ENCODE results near the gene ACSL3. TPM values are rescaled to one million over a fixed set of nuclear protein-coding genes. Genes with fewer than 3 reads are reported as not detected.

The ACSL3 gene
- total and polyA plus RNA-seq, 3 donors from 2014 or later, result 66.7 to 96.6 (median 87.4) TPM

DNA sequence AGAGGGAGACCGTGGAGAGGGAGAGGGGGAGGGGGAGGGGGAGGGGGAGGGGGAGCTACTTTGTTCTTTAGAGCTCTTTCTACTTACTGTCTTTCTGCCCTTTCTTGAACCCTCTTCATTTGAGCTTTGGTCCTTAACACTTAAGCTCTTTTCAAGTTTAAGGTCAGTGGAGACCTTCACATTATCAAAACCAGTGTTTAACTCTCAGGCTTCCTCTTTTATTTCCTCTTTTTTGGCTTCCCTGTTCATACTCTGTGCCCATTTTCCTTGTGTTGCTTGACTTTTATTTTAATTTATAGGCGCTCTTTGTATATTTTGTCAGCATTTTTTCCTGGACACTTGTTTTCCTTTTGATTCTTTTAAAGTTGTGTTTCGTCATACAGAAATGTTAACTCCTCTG, 37.1 kb downstream of the ACSL3 start:
- H3K27ac ChIP-seq, result no peak overlapping the region
- no peaks in the 10 kb centered on the region for H3K4me1 ChIP-seq
- TF ChIP-seq POLR2A (IDR thresholded peaks at IDR 0.05), result no peak
- TF ChIP-seq, protein P1, sequence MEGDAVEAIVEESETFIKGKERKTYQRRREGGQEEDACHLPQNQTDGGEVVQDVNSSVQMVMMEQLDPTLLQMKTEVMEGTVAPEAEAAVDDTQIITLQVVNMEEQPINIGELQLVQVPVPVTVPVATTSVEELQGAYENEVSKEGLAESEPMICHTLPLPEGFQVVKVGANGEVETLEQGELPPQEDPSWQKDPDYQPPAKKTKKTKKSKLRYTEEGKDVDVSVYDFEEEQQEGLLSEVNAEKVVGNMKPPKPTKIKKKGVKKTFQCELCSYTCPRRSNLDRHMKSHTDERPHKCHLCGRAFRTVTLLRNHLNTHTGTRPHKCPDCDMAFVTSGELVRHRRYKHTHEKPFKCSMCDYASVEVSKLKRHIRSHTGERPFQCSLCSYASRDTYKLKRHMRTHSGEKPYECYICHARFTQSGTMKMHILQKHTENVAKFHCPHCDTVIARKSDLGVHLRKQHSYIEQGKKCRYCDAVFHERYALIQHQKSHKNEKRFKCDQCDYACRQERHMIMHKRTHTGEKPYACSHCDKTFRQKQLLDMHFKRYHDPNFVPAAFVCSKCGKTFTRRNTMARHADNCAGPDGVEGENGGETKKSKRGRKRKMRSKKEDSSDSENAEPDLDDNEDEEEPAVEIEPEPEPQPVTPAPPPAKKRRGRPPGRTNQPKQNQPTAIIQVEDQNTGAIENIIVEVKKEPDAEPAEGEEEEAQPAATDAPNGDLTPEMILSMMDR (IDR thresholded peaks at IDR 0.05), result no peak
- no peak overlapping the region for H3K4me3 ChIP-seq
- no peaks in the 10 kb centered on the region for H3K36me3 ChIP-seq (ENCODE audit: low read depth, missing control alignments)
- H3K9me3 ChIP-seq, result no peaks in the 10 kb centered on the region
- WGBS, 2 donors, result 83 to 85% methylated on average over 2 of the region's 3 CpGs
- intact Hi-C loops (cut with DNase I; ENCODE audit: low total_unique reads), result no loop called here
- no peaks in the 10 kb centered on the region for H3K27me3 ChIP-seq
- DNase-seq, result no peak

DNA sequence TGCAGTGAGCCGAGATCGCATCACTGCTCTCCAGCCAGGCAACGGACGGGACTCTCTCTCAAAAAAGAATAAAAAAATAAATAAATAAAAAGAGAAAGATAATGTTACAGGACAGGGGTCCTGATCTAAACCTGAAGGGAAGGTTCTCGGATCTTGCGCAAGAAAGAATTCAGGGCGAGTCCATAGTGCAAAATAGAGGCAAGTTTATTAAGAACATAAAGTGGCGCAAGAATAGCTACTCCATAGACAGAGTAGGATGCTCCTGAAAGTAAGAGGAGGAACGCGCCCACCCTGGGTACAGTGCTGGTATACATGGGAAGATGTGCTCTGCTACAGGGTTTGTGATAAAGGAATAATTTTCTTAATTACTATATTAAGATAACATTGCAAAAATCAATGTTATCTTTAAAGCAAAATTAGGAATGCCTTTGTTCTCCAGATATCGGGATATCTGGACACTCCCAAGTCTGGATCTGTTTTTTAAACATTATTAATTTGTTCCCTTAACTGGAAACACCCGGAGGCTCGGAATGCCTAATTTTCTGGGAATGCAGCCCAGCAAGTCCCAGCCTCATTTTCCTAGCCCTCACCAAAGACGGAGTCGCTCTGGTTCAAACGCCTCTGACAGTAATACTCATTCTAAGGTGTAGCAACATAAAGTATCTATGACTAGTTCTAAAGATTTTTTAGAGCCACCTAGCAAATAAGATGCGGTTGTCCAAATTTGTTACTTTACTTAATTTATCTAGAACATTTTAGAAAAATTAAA, 38.8 kb downstream of the ACSL3 start:
- intact Hi-C loops (cut with DNase I; ENCODE audit: low total_unique reads), result no loop called here
- no peaks in the 10 kb centered on the region for H3K36me3 ChIP-seq (ENCODE audit: low read depth, missing control alignments)
- no peaks in the 10 kb centered on the region for H3K27me3 ChIP-seq
- H3K4me1 ChIP-seq, result no peaks in the 10 kb centered on the region
- WGBS, 2 donors, result 75 to 76% methylated on average over 17 of the region's 17 CpGs
- TF ChIP-seq POLR2A (IDR thresholded peaks at IDR 0.05), result no peak
- TF ChIP-seq, protein P1 (IDR thresholded peaks at IDR 0.05), result no peak
- H3K27ac ChIP-seq, result no peak overlapping the region
- no peak overlapping the region for H3K4me3 ChIP-seq
- no peaks in the 10 kb centered on the region for H3K9me3 ChIP-seq
- DNase-seq, result no peak

DNA sequence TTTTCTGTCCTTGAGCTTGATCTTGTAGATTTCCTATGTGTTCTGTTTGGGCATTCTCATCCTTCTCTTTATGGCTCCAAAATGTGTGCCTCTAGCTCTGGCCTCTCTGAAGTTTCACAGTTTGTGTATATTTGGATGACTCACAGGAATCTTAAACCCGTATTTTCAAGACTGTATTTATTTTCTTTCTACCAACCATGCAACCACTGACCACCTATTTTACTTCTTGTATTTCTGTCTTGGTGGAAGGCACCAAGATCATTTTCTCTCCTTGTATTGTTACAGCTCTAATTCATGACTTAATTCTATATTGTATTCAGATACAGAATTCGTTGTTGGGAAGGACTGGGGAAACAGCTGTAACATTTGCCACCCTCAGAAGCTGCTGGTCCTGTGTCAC, 39.5 kb downstream of the ACSL3 start:
- TF ChIP-seq, protein P1 (IDR thresholded peaks at IDR 0.05), result no peak
- TF ChIP-seq POLR2A (IDR thresholded peaks at IDR 0.05), result no peak
- Histone ChIP-seq H3K9me3 (no peaks in the 10 kb centered on the region), H3K36me3 (ENCODE audit: low read depth, missing control alignments) (no peaks in the 10 kb centered on the region), H3K27ac (no peak overlapping the region), H3K27me3 (no peaks in the 10 kb centered on the region), H3K4me3 (no peak overlapping the region), H3K4me1 (no peaks in the 10 kb centered on the region)
- intact Hi-C loops (cut with DNase I; ENCODE audit: low total_unique reads), result no loop called here
- no peak for DNase-seq
- WGBS, 2 donors, result 65 to 82% methylated on average over 2 of the region's 2 CpGs

DNA sequence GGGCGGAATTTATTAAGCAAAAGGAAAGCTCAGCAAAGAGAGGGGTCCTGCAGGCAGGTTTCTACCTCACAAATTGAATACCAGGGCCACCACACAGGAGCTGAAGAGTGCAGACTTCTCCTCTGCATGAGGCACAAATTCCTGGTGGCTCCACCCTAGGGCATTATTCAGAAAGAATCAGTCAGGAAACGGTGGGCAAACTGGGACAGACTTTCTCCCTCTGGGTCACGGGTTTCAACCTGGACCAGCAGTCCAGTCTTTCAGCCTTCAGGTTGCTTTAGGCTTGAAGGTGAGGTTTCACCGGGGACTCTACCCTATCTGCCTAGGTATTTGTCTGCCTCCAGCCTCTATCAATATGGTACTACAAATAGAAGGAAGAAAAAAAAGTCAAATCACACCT, 41.8 kb downstream of the ACSL3 start:
- intact Hi-C loops (cut with DNase I; ENCODE audit: low total_unique reads), result no loop called here

More for the DNA sequence above, 41.8 kb downstream of the ACSL3 start:
- DNase-seq, result no peak
- H3K4me3 ChIP-seq, result no peak overlapping the region
- no peaks in the 10 kb centered on the region for H3K9me3 ChIP-seq
- WGBS, 2 donors, result 90 to 94% methylated on average over 4 of the region's 4 CpGs
- TF ChIP-seq, protein P1 (IDR thresholded peaks at IDR 0.05), result no peak
- TF ChIP-seq POLR2A (IDR thresholded peaks at IDR 0.05), result no peak
- no peaks in the 10 kb centered on the region for H3K27me3 ChIP-seq
- no peaks in the 10 kb centered on the region for H3K36me3 ChIP-seq (ENCODE audit: low read depth, missing control alignments)
- no peak overlapping the region for H3K27ac ChIP-seq
- H3K4me1 ChIP-seq, result peaks cover 7% of the 10 kb centered on the region

All from testis (tissue), 3 donors.